A673 (cell line): ENCODE data around the gene AFF1. TPM values are rescaled to one million over a fixed set of nuclear protein-coding genes. Genes with fewer than 3 reads are reported as not detected.
A peak's percentile ranks its signal among the peaks of the same experiment; 100 is the strongest.

ENCODE experiments used
- BruUV-seq: library from RNA; stranded (reverse); fragments of 400-500 nt; replicated peaks from 2 replicates; lab custom pipeline; 2021; lab: Mats Ljungman, UMichigan
- CTCF ChIA-PET: fragments of 300-600 bp; sonication (Branson Sonifier 250); formaldehyde crosslinking; loops from one replicate; lab custom pipeline; 2022; ENCODE audit warnings: antibody characterized with exemption; lab: Charles Lee
- POLR2A ChIA-PET: fragments of 300-600 bp; sonication (Branson Sonifier 250); formaldehyde crosslinking; loops from one replicate; lab custom pipeline; 2022; ENCODE audit warnings: antibody characterized with exemption; ENCODE audit not compliant: low non-redundant PET; lab: Charles Lee
- DNase-seq: peaks from one replicate; pipeline ENCODE4 v3.0.0-alpha.2; 2015; ENCODE audit warnings: low spot score
- H3K27ac ChIP-seq: fragments of 200-600 bp; sonication (generic); 2 replicates; pipeline ENCODE4 v1.5.1; 2016; ENCODE audit warnings: mixed run types, low read depth, mild to moderate bottlenecking, mixed read lengths, antibody characterized with exemption, low read length; ENCODE audit not compliant: poor library complexity, severe bottlenecking
- H3K27me3 ChIP-seq: fragments of 200-600 bp; sonication (generic); replicated peaks from 2 replicates; pipeline ENCODE4 v1.6.1; 2017; ENCODE audit warnings: mixed run types, low read depth, mild to moderate bottlenecking, mixed read lengths, antibody characterized with exemption, low read length; ENCODE audit not compliant: insufficient read depth, poor library complexity
- H3K36me3 ChIP-seq: fragments of 200-600 bp; sonication (generic); 2 replicates; pipeline ENCODE4 v1.6.1; 2016; ENCODE audit warnings: mixed run types, mild to moderate bottlenecking, mixed read lengths, antibody characterized with exemption, low read length; ENCODE audit not compliant: insufficient read depth, poor library complexity, severe bottlenecking
- H3K4me1 ChIP-seq: fragments of 200-600 bp; sonication (generic); 2 replicates; pipeline ENCODE4 v1.6.1; 2017; ENCODE audit warnings: mixed run types, mild to moderate bottlenecking, mixed read lengths, antibody characterized with exemption, low read length; ENCODE audit not compliant: insufficient read depth, poor library complexity, severe bottlenecking
- H3K4me3 ChIP-seq: fragments of 200-600 bp; sonication (generic); 2 replicates; pipeline ENCODE4 v1.5.1; 2016; ENCODE audit warnings: low read depth, mixed run types, mild to moderate bottlenecking, mixed read lengths, low read length; ENCODE audit not compliant: poor library complexity, severe bottlenecking
- H3K9me3 ChIP-seq: fragments of 200-600 bp; sonication (generic); 2 replicates; pipeline ENCODE4 v1.6.1; 2016; ENCODE audit warnings: mixed run types, low read depth, mild to moderate bottlenecking, mixed read lengths, antibody characterized with exemption, low read length; ENCODE audit not compliant: poor library complexity, severe bottlenecking
- CTCF ChIP-seq: fragments of 300-800, 200-600 bp; sonication (generic); conservative IDR thresholded peaks from 2 replicates; pipeline ENCODE4 v1.5.1; 2017; ENCODE audit warnings: low read depth, mild to moderate bottlenecking, antibody characterized with exemption, low read length, moderate library complexity, mixed read lengths
- EZH2 ChIP-seq: fragments of 200-600 bp; sonication (generic); IDR thresholded peaks from 2 replicates; pipeline ENCODE4 v1.6.1; 2017; ENCODE audit warnings: borderline replicate concordance, low read depth, mild to moderate bottlenecking, mixed read lengths, antibody characterized with exemption, low read length; ENCODE audit not compliant: poor library complexity, severe bottlenecking
- intact Hi-C: fragments of 100-400 bp; cut with micrococcal nuclease; formaldehyde crosslinking; loops from one replicate; pipeline ENCODE4 v1.10.0; 2022; ENCODE audit not compliant: unreplicated experiment
- total RNA-seq: library from RNA; stranded (reverse); gene quantifications from 2 replicates; pipeline ENCODE4 v1.2.3, GENCODE V29; 2021

The AFF1 gene
- total RNA-seq, 1 experiment from 2014 or later, result 60.1 TPM

- ChIA-PET CTCF (no interaction called here), POLR2A (no interaction called here)
- Histone ChIP-seq H3K36me3 (peaks cover 3% of the 10 kb centered on the region), H3K4me1 (peaks cover 45% of the 10 kb centered on the region), H3K27ac (no peak overlapping the region), H3K27me3 (no peaks in the 10 kb centered on the region), H3K4me3 (no peak overlapping the region), H3K9me3 (no peaks in the 10 kb centered on the region)
- BruUV-seq, result no TSS peak
- TF ChIP-seq EZH2 (no peak), CTCF (no peak)
- no peak for DNase-seq
- intact Hi-C loops, result no loop called here
Observed at GRCh38 chr4:87105101-87105845, 170.5 kb downstream of the AFF1 start.

GRCh38 chr4:87108142-87108546, 173.3 kb downstream of the AFF1 start:
- intact Hi-C loops, result no loop called here
- H3K36me3 ChIP-seq, result peaks cover 11% of the 10 kb centered on the region
- H3K4me3 ChIP-seq, result no peak overlapping the region
- H3K4me1 ChIP-seq, result peaks cover 45% of the 10 kb centered on the region
- TF ChIP-seq EZH2 (no peak), CTCF (no peak)
- H3K9me3 ChIP-seq, result no peaks in the 10 kb centered on the region
- ChIA-PET POLR2A (no interaction called here), CTCF (no interaction called here)
- H3K27ac ChIP-seq, result no peak overlapping the region
- no TSS peak for BruUV-seq
- peak; percentile 63 for DNase-seq
- no peaks in the 10 kb centered on the region for H3K27me3 ChIP-seq

GRCh38 chr4:87109121-87109520, 174.3 kb downstream of the AFF1 start:
- Histone ChIP-seq H3K27me3 (no peaks in the 10 kb centered on the region), H3K27ac (peak overlapping the region; percentile 63), H3K9me3 (no peaks in the 10 kb centered on the region), H3K4me1 (peaks cover 40% of the 10 kb centered on the region), H3K36me3 (peaks cover 17% of the 10 kb centered on the region), H3K4me3 (no peak overlapping the region)
- no peak for TF ChIP-seq EZH2
- TF ChIP-seq CTCF, result no peak
- peak; percentile 10 for DNase-seq
- ChIA-PET CTCF (no interaction called here), POLR2A (no interaction called here)
- intact Hi-C loops, result no loop called here
- no TSS peak for BruUV-seq
